Skeletal muscle tissue (tissue), 4 donors: ENCODE data around the gene FGF21. TPM values are rescaled to one million over a fixed set of nuclear protein-coding genes. Genes with fewer than 3 reads are reported as not detected.

Experiments
- H3K27ac ChIP-seq: one replicate; pipeline ENCODE4 v1.7.0; 2013; ENCODE audit warnings: mild to moderate bottlenecking, low read depth, low read length, inconsistent platforms
- H3K27me3 ChIP-seq, 3 donors: one replicate each; pipeline ENCODE4 v1.7.0; 2013; ENCODE audit warnings: low read length in 3 of 3; ENCODE audit not compliant: control insufficient read depth in 3 of 3, insufficient read depth in 3 of 3
- H3K36me3 ChIP-seq, 3 donors: one replicate each; pipeline ENCODE4 v1.7.0; 2013; ENCODE audit warnings: low read length in 3 of 3; ENCODE audit not compliant: control insufficient read depth in 3 of 3, insufficient read depth in 3 of 3
- H3K4me1 ChIP-seq, 3 donors: one replicate each; pipeline ENCODE4 v1.7.0; 2013; ENCODE audit warnings: low read length in 3 of 3, mild to moderate bottlenecking in 3 of 3; ENCODE audit not compliant: control insufficient read depth in 3 of 3, insufficient read depth in 3 of 3
- H3K4me3 ChIP-seq, 3 donors: one replicate each; pipeline ENCODE4 v1.7.0; 2013; ENCODE audit warnings: low read length in 3 of 3
- H3K9ac ChIP-seq, 3 donors: one replicate each; pipeline ENCODE4 v1.7.0; 2013; ENCODE audit warnings: low read length in 3 of 3, mild to moderate bottlenecking in 3 of 3, moderate library complexity in 2 of 3, low read depth in 1 of 3
- H3K9me3 ChIP-seq, 3 donors: one replicate each; pipeline ENCODE4 v1.7.0; 2013; ENCODE audit warnings: low read length in 3 of 3; ENCODE audit not compliant: control insufficient read depth in 3 of 3
- total RNA-seq: library from RNA; depleted of rRNA; stranded (reverse); fragments of >200 nt; gene quantifications from one replicate; pipeline ENCODE4 v1.2.3, GENCODE V29; 2014
- donor health status: Osteomylitis.

The FGF21 gene
- total RNA-seq, 1 donor from 2014 or later = not detected

- H3K27me3 ChIP-seq = no peaks in the 10 kb centered on the region
- H3K9me3 ChIP-seq = no peaks in the 10 kb centered on the region
- no peaks in the 10 kb centered on the region for H3K36me3 ChIP-seq
- H3K9ac ChIP-seq = peak overlapping the region; percentile 2 to 40 (median 23)
- peak overlapping the region in 2 of 3 donors; percentile 3 to 49 for H3K4me3 ChIP-seq
- H3K4me1 ChIP-seq = peaks cover 14 to 27% (median 25%) of the 10 kb centered on the region in 3 donors
- peak overlapping the region; percentile 79 for H3K27ac ChIP-seq
Observed at GRCh38 chr19:48741129-48741999, 14.0 kb upstream of the FGF21 start.

DNA sequence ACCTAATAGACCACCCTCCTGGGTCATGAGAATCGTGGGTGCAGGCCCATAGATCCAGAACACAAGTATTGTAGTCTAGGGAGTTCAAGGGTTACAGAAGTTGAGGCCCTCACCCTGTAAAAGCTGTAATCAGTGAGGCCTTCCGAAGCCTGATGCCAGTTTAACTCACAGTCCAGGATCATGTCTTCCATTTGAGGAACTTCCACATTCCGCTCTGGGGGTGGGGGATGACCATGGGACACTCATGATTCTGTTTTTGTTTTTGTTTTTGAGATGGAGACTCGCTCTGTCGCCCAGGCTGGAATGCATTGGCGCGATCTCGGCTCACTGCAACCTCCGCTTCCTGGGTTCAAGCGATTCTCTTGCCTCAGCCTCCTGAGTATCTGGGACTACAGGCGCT, 13.2 kb upstream of the FGF21 start:
- Histone ChIP-seq H3K9me3 (no peaks in the 10 kb centered on the region), H3K27me3 (no peaks in the 10 kb centered on the region), H3K4me3 (no peak overlapping the region), H3K36me3 (no peaks in the 10 kb centered on the region), H3K27ac (peak overlapping the region; percentile 79), H3K9ac (no peak overlapping the region), H3K4me1 (peaks cover 14 to 30% (median 27%) of the 10 kb centered on the region in 3 donors)

GRCh38 chr19:48745208-48745995, 9.9 kb upstream of the FGF21 start:
- Histone ChIP-seq H3K9ac (no peak overlapping the region), H3K27ac (no peak overlapping the region), H3K27me3 (peaks cover 0 to 2% (median 0%) of the 10 kb centered on the region in 3 donors), H3K36me3 (peaks cover 0 to 4% (median 0%) of the 10 kb centered on the region in 3 donors), H3K9me3 (no peaks in the 10 kb centered on the region), H3K4me3 (no peak overlapping the region), H3K4me1 (peaks cover 7 to 22% (median 10%) of the 10 kb centered on the region in 3 donors)

- Histone ChIP-seq H3K9me3 (no peaks in the 10 kb centered on the region), H3K4me1 (peaks cover 7 to 22% (median 8%) of the 10 kb centered on the region in 3 donors), H3K4me3 (no peak overlapping the region), H3K36me3 (peaks cover 0 to 5% (median 0%) of the 10 kb centered on the region in 3 donors), H3K27me3 (peaks cover 0 to 8% (median 0%) of the 10 kb centered on the region in 3 donors), H3K27ac (peak overlapping the region; percentile 65), H3K9ac (no peak overlapping the region)
Observed at GRCh38 chr19:48746110-48746509, 9.2 kb upstream of the FGF21 start.

DNA sequence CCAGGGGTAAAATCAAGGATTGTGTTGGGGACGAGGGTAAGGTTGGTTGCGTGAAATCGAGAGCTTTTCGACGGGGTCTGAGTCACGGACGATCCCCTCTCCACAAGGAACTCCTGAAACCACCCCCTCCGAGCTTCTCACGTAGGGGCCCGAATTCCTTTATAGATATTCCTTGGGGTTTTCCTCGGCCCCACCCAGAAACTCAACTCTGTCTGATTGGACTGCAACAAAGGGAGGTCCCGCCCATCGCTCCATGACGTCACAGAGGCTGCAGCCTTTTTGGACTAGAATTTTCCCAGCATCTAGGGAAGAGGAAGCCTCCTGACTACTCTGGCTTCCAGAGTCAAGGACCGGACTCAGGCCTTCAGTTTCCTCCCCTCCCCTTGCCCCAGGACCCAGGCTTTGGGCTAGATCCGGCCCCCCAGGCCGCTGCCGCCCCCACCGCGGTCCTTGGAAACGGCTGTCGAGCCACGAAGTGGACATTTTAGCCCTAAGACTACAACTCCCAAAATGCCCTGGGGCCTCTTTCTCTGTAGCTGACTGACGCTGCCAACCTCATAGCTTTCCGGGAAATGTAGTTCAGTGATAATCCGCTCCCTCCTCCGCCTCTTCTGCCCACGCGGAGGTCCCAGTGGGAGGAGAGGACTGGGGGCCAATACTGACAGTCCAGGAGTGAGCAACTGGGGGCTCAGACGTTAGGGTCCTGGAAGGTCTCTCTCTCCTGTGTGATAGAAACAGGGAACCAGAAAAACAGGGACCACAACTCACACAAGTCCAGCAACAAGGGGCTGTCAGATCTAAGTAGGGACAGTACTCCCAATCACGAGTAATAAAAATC, 8.4 kb upstream of the FGF21 start, which contains the start of gene IZUMO1:
Gene IZUMO1, minus strand, starts transcription at position 172 of the 838 bp plus-strand sequence. CDS start 1,050 bp downstream, outside the sequence.
- Histone ChIP-seq H3K27me3 (peaks cover 0 to 9% (median 1%) of the 10 kb centered on the region in 3 donors), H3K9me3 (no peaks in the 10 kb centered on the region), H3K27ac (peak within 1 kb of the TSS; percentile 65), H3K9ac (peak within 1 kb of the TSS in 2 of 3 donors; percentile 33 to 79), H3K4me3 (peak within 1 kb of the TSS; percentile 47 to 71 (median 63)), H3K36me3 (peaks cover 0 to 5% (median 0%) of the 10 kb centered on the region in 3 donors), H3K4me1 (peaks cover under 1 to 14% (median 5%) of the 10 kb centered on the region in 3 donors)

GRCh38 chr19:48749571-48750198, 5.6 kb upstream of the FGF21 start:
- Histone ChIP-seq H3K27ac (no peak overlapping the region), H3K9me3 (no peaks in the 10 kb centered on the region), H3K4me3 (no peak overlapping the region), H3K9ac (no peak overlapping the region), H3K36me3 (peaks cover 0 to 5% (median 0%) of the 10 kb centered on the region in 3 donors), H3K4me1 (peaks cover 8 to 20% (median 14%) of the 10 kb centered on the region in 3 donors), H3K27me3 (peaks cover 0 to 10% (median 9%) of the 10 kb centered on the region in 3 donors)

DNA sequence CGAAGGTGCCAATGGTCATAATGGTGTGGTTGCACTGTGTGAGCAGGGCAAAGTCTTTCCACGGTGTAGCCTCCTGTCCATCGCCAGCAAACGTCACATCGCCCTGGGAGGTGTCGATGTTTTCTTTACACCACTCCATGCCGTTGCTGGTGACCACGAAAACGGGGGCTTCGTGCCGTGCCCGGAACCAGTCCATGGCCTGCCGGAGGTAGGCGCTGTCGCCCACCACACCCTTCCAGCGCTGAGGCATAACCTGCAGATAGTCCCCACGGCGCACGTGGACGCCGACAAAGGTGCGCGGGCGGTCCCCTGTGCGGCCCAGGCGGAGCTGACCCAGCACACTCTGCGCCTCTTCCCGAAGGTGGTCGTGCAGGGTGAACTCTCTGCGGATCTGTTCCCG, 5.0 kb upstream of the FGF21 start:
- H3K9me3 ChIP-seq = no peaks in the 10 kb centered on the region
- no peak overlapping the region for H3K4me3 ChIP-seq
- peaks cover 0 to 5% (median 0%) of the 10 kb centered on the region in 3 donors for H3K36me3 ChIP-seq
- peaks cover 0 to 10% (median 9%) of the 10 kb centered on the region in 3 donors for H3K27me3 ChIP-seq
- no peak overlapping the region for H3K9ac ChIP-seq
- H3K27ac ChIP-seq = no peak overlapping the region
- peaks cover 14 to 27% (median 17%) of the 10 kb centered on the region in 3 donors for H3K4me1 ChIP-seq

GRCh38 chr19:48750771-48751504, 4.4 kb upstream of the FGF21 start:
- peaks cover 0 to 10% (median 9%) of the 10 kb centered on the region in 3 donors for H3K27me3 ChIP-seq
- no peak overlapping the region for H3K27ac ChIP-seq
- H3K36me3 ChIP-seq = peaks cover 0 to 5% (median 0%) of the 10 kb centered on the region in 3 donors
- no peak overlapping the region for H3K9ac ChIP-seq
- peak overlapping the region in 2 of 3 donors; percentile 22 to 30 for H3K4me3 ChIP-seq
- H3K4me1 ChIP-seq = peaks cover 19 to 33% (median 23%) of the 10 kb centered on the region in 3 donors
- H3K9me3 ChIP-seq = no peaks in the 10 kb centered on the region
